Erythroblast (primary cell): Measurements from ENCODE around the gene B3GNT8.

Experiments used
- GATA1 ChIP-seq: IDR thresholded peaks from 2 replicates; pipeline ENCODE4 v1.6.1; 2011; ENCODE audit warnings: low read depth, mild to moderate bottlenecking, control low read depth, low read length, moderate library complexity
- POLR2A ChIP-seq: IDR thresholded peaks from 2 replicates; pipeline ENCODE4 v1.6.1; 2011; ENCODE audit warnings: mild to moderate bottlenecking, low read length

DNA sequence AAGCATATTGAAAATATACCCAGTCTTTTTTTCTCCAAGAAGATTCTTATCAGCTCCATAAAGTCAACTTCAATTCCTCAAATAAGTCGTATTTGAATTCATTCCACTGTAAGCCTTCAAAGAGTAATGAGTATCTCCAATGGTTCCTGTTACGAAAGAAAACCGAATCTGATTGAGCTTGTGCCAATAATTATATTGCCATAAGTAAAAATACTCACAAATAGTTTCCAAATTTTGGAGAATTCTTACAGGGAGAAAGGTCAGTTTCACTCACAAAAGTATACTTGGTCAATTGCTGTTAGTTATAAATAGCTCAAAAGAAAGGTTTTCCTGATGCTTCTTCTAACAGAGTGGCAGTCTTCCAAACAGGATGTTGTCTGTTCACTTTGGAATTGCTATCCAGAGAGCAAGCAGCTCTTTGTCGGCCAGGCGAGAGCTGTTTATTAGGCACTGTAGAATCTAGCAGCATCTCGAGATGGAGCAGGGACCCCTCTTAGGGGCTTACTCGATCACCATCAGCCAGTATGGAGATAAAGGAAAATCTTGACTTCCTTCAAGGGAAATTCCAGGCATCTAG, 29.3 kb upstream of the B3GNT8 start:
- TF ChIP-seq POLR2A: no peak
- no peak for TF ChIP-seq GATA1
